HepG2 (cell line): ENCODE measurements around the gene ATP2B3. TPM values are rescaled to one million over a fixed set of nuclear protein-coding genes. Genes with fewer than 3 reads are reported as not detected.

Experiments
- ATAC-seq: fragments of 200-7000 bp; cut with Tn5 transposase; 3 replicates; pipeline ENCODE4 v1.9.1; 2020; ENCODE audit warnings: mild to moderate bottlenecking, moderate library complexity
- BruUV-seq: library from RNA; stranded (reverse); fragments of 400-500 nt; replicated peaks from 2 replicates; lab custom pipeline; 2021; lab: Mats Ljungman, UMichigan
- CTCF ChIA-PET: fragments of 300-600 bp; formaldehyde crosslinking; extraction: SDS; loops from one replicate; lab custom pipeline; 2021; ENCODE audit warnings: low total read pairs, inconsistent platforms, low intra/inter-chr PET ratio; lab: Yijun Ruan, JAX
- POLR2A ChIA-PET: fragments of 350-600 bp; sonication (Branson Sonifier 250); formaldehyde crosslinking; loops from one replicate; lab custom pipeline; 2020; ENCODE audit warnings: antibody characterized with exemption, inconsistent platforms; lab: Yijun Ruan, JAX
- DNase-seq: peaks from one replicate; pipeline ENCODE4 v3.0.0-alpha.2; 2015; ENCODE audit warnings: low spot score
- FAIRE-seq: peaks from 3 replicates; lab custom pipeline; 2011; peaks lifted over from hg19 to GRCh38; lab: Jason Lieb, UNC
- H2AFZ ChIP-seq: one replicate; pipeline ENCODE4 v1.6.1; 2011; ENCODE audit warnings: low read length, inconsistent platforms
- H3K27ac ChIP-seq: fragments of 300-600 bp; 3 replicates; pipeline ENCODE4 v1.8.0; 2011; ENCODE audit warnings: mixed run types, mild to moderate bottlenecking, mixed read lengths, low read length, inconsistent platforms; ENCODE audit not compliant: insufficient read depth; ENCODE audit errors: extremely low read length
- H3K27me3 ChIP-seq, 2 experiments: fragments of 200-600 bp in 1 of 2; 2 replicates in 1 of 2; 3 replicates in 1 of 2; pipeline versions ENCODE4 v1.6.0 to v1.8.0; 2011; ENCODE audit warnings: low read length in 2 of 2, mild to moderate bottlenecking in 2 of 2, moderate library complexity in 2 of 2, inconsistent platforms in 1 of 2; ENCODE audit not compliant: insufficient read depth in 2 of 2, control insufficient read depth in 1 of 2
- H3K36me3 ChIP-seq, 2 experiments: fragments of 200-600 bp in 1 of 2; replicated peaks in 1 of 2; 2 replicates in 1 of 2; 3 replicates in 1 of 2; pipeline versions ENCODE4 v1.5.1 to v1.8.0; 2011; ENCODE audit warnings: low read length in 2 of 2, inconsistent platforms in 1 of 2; ENCODE audit not compliant: insufficient read depth in 2 of 2, control insufficient read depth in 1 of 2
- H3K4me1 ChIP-seq: 2 replicates; pipeline ENCODE4 v1.5.1; 2012; ENCODE audit warnings: low read length, inconsistent platforms; ENCODE audit not compliant: insufficient read depth
- H3K4me2 ChIP-seq: 2 replicates; pipeline ENCODE4 v1.6.0; 2011; ENCODE audit warnings: low read depth, low read length, inconsistent platforms
- H3K4me3 ChIP-seq, 3 experiments: fragments of 200-600 bp in 1 of 3; sonication (generic), shearing (Covaris generic) in 1 of 3; replicated peaks in 1 of 3; 2 replicates each; pipeline ENCODE4 v1.5.1; 2011 to 2016; ENCODE audit warnings: low read length in 3 of 3, inconsistent platforms in 2 of 3, low read depth in 2 of 3, mild to moderate bottlenecking in 2 of 3, control low read depth in 1 of 3, mixed read lengths in 1 of 3; ENCODE audit not compliant: insufficient read depth in 1 of 3
- H3K79me2 ChIP-seq: one replicate; pipeline ENCODE4 v1.6.1; 2011; ENCODE audit warnings: low read length, inconsistent platforms; ENCODE audit not compliant: insufficient read depth
- H3K9ac ChIP-seq: 2 replicates; pipeline ENCODE4 v1.6.0; 2011; ENCODE audit warnings: mild to moderate bottlenecking, low read depth, low read length, inconsistent platforms; ENCODE audit not compliant: insufficient read depth
- H3K9me3 ChIP-seq: 2 replicates; pipeline ENCODE4 v1.5.1; 2012; ENCODE audit warnings: mild to moderate bottlenecking, low read length
- H4K20me1 ChIP-seq: 2 replicates; pipeline ENCODE4 v1.6.0; 2011; ENCODE audit warnings: inconsistent platforms, mild to moderate bottlenecking, low read length, moderate library complexity; ENCODE audit not compliant: insufficient read depth
- BATF2 ChIP-seq: sonication (generic); formaldehyde crosslinking; IDR thresholded peaks from 2 replicates; pipeline ENCODE4 v1.8.0; 2022; ENCODE audit warnings: mild to moderate bottlenecking, missing genetic modification reagents, moderate library complexity
- FOXM1 ChIP-seq: sonication (generic); formaldehyde crosslinking; IDR thresholded peaks from 2 replicates; pipeline ENCODE4 v1.5.0; 2020; ENCODE audit warnings: missing genetic modification reagents
- LRRFIP1 ChIP-seq: sonication (generic); formaldehyde crosslinking; conservative IDR thresholded peaks from 2 replicates; pipeline ENCODE4 v1.4.0; 2020; ENCODE audit warnings: missing genetic modification reagents
- MAFK ChIP-seq, 2 experiments: IDR thresholded peaks in 1 of 2; conservative IDR thresholded peaks in 1 of 2; 2 replicates each; pipeline ENCODE4 v1.6.1; 2011; ENCODE audit warnings: improper control_type of control experiment in 2 of 2, low read length in 2 of 2
- PPARG ChIP-seq: conservative IDR thresholded peaks from 2 replicates; pipeline ENCODE4 v1.6.1; 2016; ENCODE audit warnings: missing biosample characterization, missing genetic modification reagents
- SMAD9 ChIP-seq: sonication (generic); formaldehyde crosslinking; IDR thresholded peaks from 2 replicates; pipeline ENCODE4 v1.5.1; 2020; ENCODE audit warnings: mild to moderate bottlenecking, missing genetic modification reagents
- ZFP37 ChIP-seq: sonication (generic); formaldehyde crosslinking; IDR thresholded peaks from 2 replicates; pipeline ENCODE4 v1.4.0; 2020; ENCODE audit warnings: missing genetic modification reagents, borderline replicate concordance
- ZFX ChIP-seq: sonication (generic); formaldehyde crosslinking; IDR thresholded peaks from 2 replicates; pipeline ENCODE4 v1.4.0; 2020; ENCODE audit warnings: mild to moderate bottlenecking, low read depth, missing genetic modification reagents, moderate library complexity
- ZNF44 ChIP-seq: sonication (generic); formaldehyde crosslinking; IDR thresholded peaks from 2 replicates; pipeline ENCODE4 v1.5.1; 2020; ENCODE audit warnings: mild to moderate bottlenecking, missing genetic modification reagents
- ZNF512B ChIP-seq: sonication (generic); formaldehyde crosslinking; IDR thresholded peaks from 2 replicates; pipeline ENCODE4 v1.5.1; 2020; ENCODE audit warnings: missing genetic modification reagents, mild to moderate bottlenecking, borderline replicate concordance
- ZNF607 ChIP-seq: sonication (generic); formaldehyde crosslinking; IDR thresholded peaks from 2 replicates; pipeline ENCODE4 v1.5.1; 2020; ENCODE audit warnings: missing genetic modification reagents, mild to moderate bottlenecking, borderline replicate concordance
- WGBS: methylation state at CpG from one replicate; pipeline ENCODE4 v1.1.6; 2017; ENCODE audit warnings: low lambda C conversion rate; 5-methylcytosine and 5-hydroxymethylcytosine counted together
- in situ Hi-C: cut with HindIII; loops from 2 replicates; pipeline ENCODE4 v1.10.0; 2017; ENCODE audit warnings: low pct_unique_long_range_greater_than_20kb; ENCODE audit not compliant: extremely low pct_ligation_motif_present
- intact Hi-C: fragments of 100-400 bp; cut with micrococcal nuclease; formaldehyde crosslinking; loops from one replicate; pipeline ENCODE4 v1.10.0; 2022; ENCODE audit not compliant: unreplicated experiment
- polyA plus RNA-seq, 8 experiments: library from polyadenylated mRNA; depleted of rRNA in 3 of 8; stranded (reverse) in 7 of 8; unstranded in 1 of 8; fragments of >200 nt; fragmentation: Illumina TruSeq in 4 of 8; extraction: Trizol in 4 of 8; gene quantifications; 2 replicates each; pipeline versions ENCODE4 v1.2.1 to v1.2.3, GENCODE V29; 2011 to 2016; ENCODE audit warnings: low read depth in 4 of 8, missing spikeins in 1 of 8, mixed read lengths in 1 of 8; ENCODE audit not compliant: insufficient read depth in 1 of 8
- total RNA-seq, 5 experiments: library from RNA; depleted of rRNA; stranded (reverse); fragments of >200 nt; fragmentation: Illumina TruSeq; extraction: Trizol; gene quantifications; 2 replicates each; pipeline ENCODE4 v1.2.3, GENCODE V29; 2016; ENCODE audit warnings: low read depth in 1 of 5

ATP2B3 gene
- total and polyA plus RNA-seq, 2 of the 13 experiments (the other 11 are each of a cell fraction or from before 2014, with no cell fraction given) = not detected

- Histone ChIP-seq H3K4me2 (no peak overlapping the region), H2AFZ (no peak overlapping the region), H3K27ac (no peak overlapping the region), H3K9me3 (no peaks in the 10 kb centered on the region), H3K36me3 (no peaks in the 10 kb centered on the region), H3K79me2 (no peaks in the 10 kb centered on the region), H4K20me1 (no peaks in the 10 kb centered on the region), H3K9ac (no peak overlapping the region), H3K4me1 (peaks cover 32% of the 10 kb centered on the region), H3K4me3 (no peak overlapping the region), H3K27me3 (peaks cover 2 to 5% of the 10 kb centered on the region in 2 experiments; a peak in 2 of 5 replicates)
- DNase-seq (no peak), FAIRE-seq (no peak), ATAC-seq (no peak)
- WGBS = no CpG with 5 or more reads among the region's 10 CpGs
- no TSS peak for BruUV-seq
- ChIA-PET POLR2A (no interaction called here), CTCF (no interaction called here)
- TF ChIP-seq ZFX (CRISPR knock-in tag) (no peak), BATF2 (CRISPR knock-in tag) (no peak)
- intact Hi-C loops = no loop called here
- in situ Hi-C loops = loop anchor here (5.0 kb wide), 1 partner anchor 33 kb away; no protein-coding TSS in a partner anchor
Measured at GRCh38 chrX:153474266-153474665, 43.2 kb upstream of the ATP2B3 start.

- Histone ChIP-seq H2AFZ (no peak overlapping the region), H3K4me3 (no peak overlapping the region), H3K36me3 (no peaks in the 10 kb centered on the region), H3K9ac (no peak overlapping the region), H3K27ac (no peak overlapping the region), H3K4me2 (no peak overlapping the region), H3K4me1 (peaks cover 35% of the 10 kb centered on the region), H3K9me3 (no peaks in the 10 kb centered on the region), H3K27me3 (peaks cover 2 to 5% of the 10 kb centered on the region in 2 experiments; a peak in 2 of 5 replicates), H4K20me1 (no peaks in the 10 kb centered on the region), H3K79me2 (no peaks in the 10 kb centered on the region)
- no CpG with 5 or more reads among the region's 59 CpGs for WGBS
- BruUV-seq = no TSS peak
- intact Hi-C loops (no loop called here), in situ Hi-C loops (loop anchor here (5.0 kb wide), 1 partner anchor 33 kb away; no protein-coding TSS in a partner anchor)
- POLR2A ChIA-PET = no interaction called here
- CTCF ChIA-PET = no interaction called here
- ATAC-seq = no peak
- no peak for DNase-seq
- FAIRE-seq = no peak
- TF ChIP-seq PPARG (CRISPR knock-in tag) (no peak), FOXM1 (no peak), ZNF512B (CRISPR knock-in tag) (no peak), ZNF607 (CRISPR knock-in tag) (no peak), ZFP37 (CRISPR knock-in tag) (no peak), ZNF44 (CRISPR knock-in tag) (no peak), MAFK (conservative IDR thresholded peaks at IDR 0.05 in 1 of 2, IDR thresholded peaks at IDR 0.05 in 1 of 2; ENCODE audit: low read length in 2 of 2) (no peak), SMAD9 (CRISPR knock-in tag) (no peak), LRRFIP1 (CRISPR knock-in tag) (no peak)
Measured at GRCh38 chrX:153474718-153475117, 42.7 kb upstream of the ATP2B3 start.
